COR-L47 (cell line): ENCODE data around the gene KLF17.
"Not testable (repeated sequence)": the region's sequence is repeated elsewhere in the genome, so short reads cannot be mapped to it uniquely, and the experiment has no call there.

Source experiments
- DNase-seq: peaks from one replicate; lab custom pipeline; 2025; lab: John Stamatoyannopoulos, UW

The KLF17 gene

DNA sequence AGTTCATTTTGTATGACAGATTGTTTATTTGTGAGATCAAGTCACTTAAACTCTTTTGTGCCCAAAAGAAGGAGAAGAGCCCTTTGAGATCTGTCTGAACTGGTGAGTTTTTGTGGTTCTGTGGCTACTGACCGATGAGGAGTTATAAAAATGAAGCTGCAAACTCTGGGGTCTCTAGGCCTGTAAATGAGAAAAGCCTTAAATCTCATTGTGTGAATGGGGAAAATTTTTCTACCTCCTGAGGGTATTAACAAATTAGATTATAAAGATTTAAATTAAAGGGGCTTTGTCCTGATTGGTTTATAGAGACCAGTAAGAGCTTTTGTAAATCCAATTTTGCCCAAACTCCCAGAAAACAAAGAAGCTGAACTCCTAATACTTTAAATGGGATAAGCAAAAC, 9.7 kb upstream of the KLF17 start:
- DNase-seq: no peak

DNA sequence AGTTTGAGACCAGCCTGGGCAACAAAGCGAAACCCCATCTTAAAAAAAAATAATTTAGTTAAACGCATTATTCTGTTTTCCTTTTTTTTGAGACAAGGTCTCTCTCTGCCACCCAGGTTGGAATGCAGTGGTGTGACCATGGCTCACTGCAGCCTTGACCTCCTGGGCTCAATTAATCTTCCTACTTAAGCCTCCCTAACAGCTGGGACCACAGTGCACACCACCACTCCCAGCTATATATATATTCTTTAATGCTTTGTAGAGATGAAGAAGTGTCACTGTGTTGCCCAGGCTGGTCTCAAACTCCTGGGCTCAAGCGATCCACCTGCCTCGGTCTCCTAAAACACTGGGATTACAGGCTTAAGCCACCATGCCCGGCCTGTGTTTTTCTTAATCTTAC, 7.7 kb upstream of the KLF17 start:
- DNase-seq: no peak

DNA sequence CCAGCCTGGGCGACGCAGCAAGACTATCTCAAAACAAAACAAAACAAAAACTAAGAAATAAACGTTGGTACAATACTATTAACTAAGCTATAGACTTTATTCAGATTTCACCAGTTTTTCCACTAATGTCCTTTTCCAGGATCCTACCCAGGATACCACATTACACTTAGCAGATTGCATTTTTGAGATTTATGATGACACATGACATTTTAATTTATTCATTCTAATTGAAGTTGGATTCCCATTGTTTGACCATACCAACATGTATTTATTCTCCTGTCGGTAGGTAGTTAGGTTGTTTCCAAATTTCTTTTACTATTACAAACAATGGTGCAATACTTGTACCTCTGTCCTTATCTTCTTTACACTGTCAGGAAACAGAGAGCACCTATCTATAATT, 6.8 kb upstream of the KLF17 start:
- no peak for DNase-seq

DNA sequence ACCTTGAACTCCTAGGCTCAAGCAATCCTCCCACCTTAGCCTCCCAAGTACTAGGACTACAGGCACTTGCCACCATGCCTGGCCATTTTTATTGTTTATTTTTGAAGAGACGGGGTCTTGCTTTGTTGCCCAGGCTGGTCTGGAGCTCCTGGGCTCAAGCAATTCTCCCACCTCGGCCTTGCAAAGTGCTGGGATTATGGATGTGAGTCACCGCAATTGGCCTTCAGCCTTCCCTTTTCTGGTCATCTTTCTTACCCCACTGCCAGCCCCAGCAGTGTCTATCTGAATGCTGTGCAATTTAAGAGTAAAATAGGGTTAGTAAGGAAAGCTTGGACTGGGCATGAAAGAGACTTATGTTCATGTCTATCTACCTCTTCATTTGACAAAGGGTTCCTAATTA, 6.1 kb upstream of the KLF17 start:
- DNase-seq: no peak

- no peak for DNase-seq
These were observed 5.5 kb upstream of the KLF17 start for GRCh38 chr1:44113095-44113609.

- DNase-seq: no peak
These were observed 4.5 kb upstream of the KLF17 start for GRCh38 chr1:44114098-44114497.

DNA sequence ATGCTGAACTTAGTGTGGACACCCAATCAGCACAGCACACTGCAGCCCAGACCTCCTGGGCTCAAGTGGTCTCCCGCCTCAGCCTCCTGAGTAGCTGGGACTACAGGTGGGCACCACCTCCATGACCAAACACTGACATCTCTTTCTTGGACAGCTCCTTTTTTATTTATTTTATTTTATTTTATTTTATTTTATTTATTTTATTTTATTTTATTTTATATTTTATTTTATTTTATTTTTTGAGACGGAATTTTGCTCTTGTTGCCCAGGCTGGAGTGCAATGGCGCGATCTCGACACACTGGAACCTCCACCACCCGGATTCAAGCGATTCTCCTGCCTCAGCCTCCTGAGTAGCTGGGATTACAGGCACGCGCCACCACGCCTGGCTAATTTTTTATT, 1.3 kb upstream of the KLF17 start:
- DNase-seq: not testable (repeated sequence)

DNA sequence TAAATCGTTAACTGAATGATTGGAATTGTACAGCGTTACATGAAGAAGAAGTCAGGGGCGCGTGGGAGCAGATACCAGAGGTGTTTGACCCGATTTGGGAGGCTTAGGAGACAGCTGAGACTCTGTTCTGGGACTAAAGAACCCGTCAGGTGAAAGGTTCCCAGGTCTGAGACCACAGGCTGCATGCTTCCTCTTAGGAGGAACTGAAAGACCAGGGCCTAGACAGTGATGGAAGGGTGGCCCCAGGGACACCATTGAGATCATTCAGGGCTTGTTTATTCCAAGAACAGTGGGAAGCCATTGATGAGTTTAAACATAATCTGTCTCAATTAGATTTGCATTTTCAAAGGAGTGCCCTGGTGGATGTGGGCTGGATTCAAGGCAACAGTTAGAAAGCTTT, 904 bp downstream of the KLF17 start:
- DNase-seq: no peak

DNA sequence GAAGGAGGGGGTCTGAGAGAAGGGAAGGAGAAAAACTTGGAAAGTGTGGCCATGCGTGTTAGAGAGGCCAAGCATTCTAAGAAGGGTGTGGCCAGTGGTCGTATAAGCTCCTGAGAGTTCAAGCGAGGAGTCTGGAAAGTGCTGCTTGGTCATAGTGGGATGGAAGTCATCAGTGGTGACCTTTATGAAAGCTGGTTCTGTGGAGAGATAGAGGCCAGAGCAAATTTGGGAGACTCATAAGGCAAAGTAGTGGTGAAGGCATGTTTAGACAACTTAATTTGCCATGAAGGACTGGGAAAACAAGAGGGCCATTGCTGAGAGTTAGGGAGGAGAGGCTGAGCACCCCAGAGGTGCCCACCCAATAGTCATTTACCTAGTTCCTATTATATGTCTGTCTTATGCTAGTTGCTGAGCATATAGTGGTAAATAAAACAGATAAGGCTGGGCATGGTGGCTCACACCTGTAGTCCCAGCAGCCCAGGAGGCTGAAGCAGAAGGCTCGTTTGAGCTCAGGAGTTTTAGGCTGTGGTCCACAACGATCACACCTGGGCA, 1.9 kb downstream of the KLF17 start:
- no peak for DNase-seq

DNA sequence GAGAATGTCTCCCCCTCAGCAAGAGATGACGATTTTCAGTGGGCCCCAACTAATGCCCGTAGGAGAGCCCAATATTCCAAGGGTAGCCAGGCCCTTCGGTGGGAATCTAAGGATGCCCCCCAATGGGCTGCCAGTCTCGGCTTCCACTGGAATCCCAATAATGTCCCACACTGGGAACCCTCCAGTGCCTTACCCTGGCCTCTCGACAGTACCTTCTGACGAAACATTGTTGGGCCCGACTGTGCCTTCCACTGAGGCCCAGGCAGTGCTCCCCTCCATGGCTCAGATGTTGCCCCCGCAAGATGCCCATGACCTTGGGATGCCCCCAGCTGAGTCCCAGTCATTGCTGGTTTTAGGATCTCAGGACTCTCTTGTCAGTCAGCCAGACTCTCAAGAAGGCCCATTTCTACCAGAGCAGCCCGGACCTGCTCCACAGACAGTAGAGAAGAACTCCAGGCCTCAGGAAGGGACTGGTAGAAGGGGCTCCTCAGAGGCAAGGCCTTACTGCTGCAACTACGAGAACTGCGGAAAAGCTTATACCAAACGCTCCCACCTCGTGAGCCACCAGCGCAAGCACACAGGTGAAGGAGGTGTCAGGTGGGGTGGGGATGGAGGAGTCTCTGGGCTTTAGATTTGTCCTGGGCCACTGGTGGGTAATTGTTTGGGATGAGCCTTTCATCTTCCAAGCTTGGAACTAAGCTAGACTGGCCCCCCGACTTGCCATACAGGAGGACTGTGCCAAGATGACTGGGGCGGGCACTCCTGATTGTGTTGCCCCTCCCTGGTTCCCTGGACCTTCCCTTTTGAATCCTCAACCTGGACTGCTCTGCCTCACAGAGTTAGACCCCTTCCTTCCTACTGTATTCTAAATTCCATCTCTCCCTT, 11.2 kb downstream of the KLF17 start:
- DNase-seq: no peak

DNA sequence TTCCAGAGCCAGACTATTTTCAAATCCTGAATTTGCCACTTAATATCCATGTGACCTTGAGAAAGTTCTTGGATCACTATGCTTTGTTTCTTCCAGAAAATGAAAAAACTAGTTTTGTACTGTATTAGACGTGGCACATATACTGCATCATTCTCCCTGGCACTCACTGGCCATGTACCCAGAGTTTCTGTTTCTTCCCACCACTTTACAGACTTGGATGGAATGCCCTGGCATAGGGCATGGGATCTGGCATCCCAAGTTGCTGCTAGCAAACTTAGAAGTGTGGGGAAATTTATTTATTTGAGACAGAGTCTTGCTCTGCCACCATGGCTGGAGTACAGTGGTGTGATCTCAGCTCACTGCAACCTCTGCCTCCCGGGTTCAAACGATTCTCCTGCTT, 12.8 kb downstream of the KLF17 start:
- no peak for DNase-seq

- DNase-seq: no peak
These were observed 15.7 kb downstream of the KLF17 start for GRCh38 chr1:44134071-44134920.

GRCh38 chr1:44135886-44136285, 17.3 kb downstream of the KLF17 start:
- DNase-seq: no peak

DNA sequence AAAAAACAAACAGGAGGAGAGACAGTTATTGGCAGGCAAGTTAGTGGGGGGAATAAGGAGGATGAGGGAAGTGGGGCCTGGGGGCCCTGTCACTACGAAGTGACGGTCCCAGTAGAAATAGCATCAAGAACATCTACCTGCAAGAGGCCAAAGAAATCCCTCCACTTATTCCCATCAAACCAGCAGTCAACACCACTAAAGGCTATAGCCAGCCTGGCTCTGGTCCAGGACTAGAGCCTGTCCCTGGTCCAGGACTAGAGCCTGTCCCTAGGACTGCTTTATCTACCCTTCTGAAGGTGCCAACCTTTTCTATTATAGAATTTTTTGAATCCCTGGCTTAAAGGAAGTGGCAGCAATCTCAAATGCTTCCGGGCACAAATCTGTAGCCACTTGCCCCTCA, 19.6 kb downstream of the KLF17 start:
- no peak for DNase-seq

DNA sequence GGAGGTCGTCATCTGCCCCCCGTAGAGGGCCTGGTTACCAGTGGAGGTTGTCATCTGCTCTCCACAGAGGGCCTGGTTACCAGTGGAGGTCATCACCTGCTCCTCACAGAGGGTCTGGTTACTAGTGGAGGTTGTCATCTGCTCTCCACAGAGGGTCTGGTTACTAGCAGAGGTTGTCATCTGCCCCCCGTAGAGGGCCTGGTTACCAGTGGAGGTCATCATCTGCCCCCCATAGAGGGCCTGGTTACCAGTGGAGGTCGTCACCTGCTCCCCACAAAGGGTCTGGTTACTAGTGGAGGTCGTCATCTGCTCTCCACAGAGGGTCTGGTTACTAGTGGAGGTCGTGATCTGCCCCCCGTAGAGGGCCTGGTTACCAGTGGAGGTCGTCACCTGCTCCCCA, 20.9 kb downstream of the KLF17 start:
- not testable (repeated sequence) for DNase-seq

DNA sequence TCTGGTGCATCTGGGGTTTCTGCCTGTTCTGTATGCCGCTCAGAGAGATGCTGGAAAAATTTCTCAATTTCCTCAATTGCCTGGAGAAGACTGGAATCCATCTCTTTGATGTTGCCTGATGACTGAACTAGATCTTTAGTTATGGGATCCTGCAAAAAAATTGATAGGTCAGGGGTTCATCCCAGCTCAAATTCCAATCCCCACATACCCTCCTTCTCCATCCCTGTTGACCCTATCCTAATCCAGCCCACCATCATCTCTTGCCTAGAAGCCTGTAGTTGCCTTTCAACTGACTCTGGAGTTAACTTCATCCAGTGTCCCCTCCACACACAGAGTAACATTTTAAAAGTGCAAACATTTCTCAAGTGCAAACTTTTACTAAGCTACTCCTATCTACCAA, 22.9 kb downstream of the KLF17 start, which contains the start of gene KLF18:
Gene KLF18 (minus strand): TSS at position 101 of the 400 bp plus-strand sequence. CDS start 0 bp downstream, at position 101.
- DNase-seq: no peak

DNA sequence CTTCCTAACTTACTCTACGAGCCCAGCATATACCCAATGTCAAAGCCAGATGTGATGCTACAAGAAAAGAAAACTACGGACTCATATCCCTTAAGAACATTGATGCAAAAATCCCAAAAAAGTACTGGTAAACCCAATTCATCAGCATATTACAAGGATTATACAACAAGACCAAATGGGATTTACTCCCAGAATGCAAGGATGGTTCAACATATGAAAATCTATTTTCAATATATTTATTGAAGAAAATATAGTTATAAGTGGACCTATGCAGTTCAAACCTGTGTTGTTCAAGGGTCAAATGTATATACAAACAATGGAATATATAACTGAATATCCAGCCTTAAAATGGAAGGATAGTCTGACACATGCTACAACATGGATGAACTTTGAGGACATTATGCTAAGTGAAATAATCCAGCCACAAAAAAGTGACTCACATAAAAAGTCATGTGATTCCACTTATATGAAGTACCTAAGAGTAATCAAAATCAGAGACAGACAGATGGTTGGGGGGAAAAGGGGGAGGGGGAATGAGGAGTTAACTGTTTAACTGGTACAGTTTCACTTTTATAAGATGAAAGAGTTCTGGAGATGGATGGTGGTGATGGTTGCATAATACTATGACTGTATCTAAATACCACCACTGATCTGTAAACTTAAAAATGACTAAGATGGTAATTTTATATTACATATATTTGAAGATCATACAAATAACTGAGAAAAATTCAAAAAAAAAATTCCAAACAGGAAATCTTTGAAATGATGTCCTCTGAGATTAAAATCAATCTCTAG, 26.5 kb downstream of the KLF17 start:
- no peak for DNase-seq

DNA sequence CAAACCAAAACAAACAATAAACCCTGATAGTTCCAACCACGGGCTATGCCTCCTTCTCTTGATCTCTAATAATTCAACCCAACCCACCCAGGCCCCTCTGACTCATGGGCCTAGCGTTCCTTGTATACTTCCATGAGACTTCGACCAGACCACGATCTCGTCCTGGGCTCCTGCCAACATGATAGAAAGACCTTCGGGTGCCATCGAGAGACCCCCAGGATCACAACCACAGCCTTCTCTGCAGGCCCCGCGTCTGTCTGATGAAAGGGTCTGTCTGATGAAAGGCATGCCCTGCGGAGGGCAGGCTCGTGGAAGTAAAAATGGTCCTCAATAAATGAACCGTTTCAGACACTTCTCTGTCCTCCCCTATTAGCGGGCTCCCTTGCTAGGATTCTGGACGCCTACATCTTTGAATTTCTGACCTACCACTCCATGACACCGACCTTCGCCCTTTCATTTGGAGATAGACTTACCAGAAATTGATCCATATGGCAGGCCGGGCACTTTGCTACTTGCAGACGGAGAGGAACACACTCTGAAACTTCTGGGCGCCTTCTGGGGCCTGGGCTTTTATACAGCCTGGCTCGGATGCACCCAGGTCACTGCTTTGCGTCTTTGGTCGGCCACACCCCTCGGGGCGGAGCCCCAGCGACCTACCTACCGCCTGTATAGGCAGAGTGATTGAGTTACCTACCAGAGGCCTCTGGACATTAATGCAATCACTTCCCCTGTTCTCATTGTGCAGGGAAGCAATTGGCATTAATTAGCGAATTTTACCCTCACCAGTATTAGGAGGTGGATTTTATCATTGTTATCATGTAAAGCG, 28.1 kb downstream of the KLF17 start:
- DNase-seq: no peak

GRCh38 chr1:44147582-44147981, 29.0 kb downstream of the KLF17 start:
- no peak for DNase-seq

DNA sequence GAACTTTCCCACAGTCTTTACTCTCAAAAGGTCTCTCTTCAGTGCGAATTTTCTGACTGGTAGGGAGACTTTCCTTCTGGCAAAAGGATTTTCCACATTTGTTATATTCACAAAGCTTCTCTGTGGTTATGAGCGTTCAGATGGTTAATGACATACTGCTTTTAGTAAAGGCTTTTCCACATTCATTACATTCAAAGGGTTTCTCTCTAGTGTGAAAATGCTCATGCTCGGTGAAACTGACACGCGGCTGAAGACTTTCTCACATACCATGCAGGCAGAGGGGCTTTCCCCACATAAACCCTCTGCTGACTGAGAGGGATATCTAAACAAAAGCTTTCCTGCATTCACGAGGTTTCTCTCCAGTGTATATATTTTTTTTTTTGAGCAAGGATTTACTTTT, 32.7 kb downstream of the KLF17 start:
- no peak for DNase-seq

DNA sequence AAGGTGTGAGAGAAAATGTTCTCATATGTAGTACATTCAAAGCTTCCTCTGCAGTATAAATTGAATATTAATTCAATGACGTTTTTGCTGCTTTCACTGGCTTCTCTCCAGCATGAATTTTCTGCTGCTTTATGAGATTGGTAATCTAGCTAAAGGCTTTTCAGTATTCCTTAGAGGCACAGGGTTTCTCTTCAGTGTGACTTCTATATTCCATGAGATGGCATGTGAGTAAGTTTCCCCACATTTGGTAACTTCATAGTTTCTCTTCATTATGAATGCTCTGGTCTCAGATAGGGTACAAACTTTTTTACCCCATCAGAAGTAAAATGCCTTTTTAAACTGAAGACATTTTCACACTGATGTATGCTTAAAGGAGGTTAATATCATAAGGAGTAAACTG, 33.2 kb downstream of the KLF17 start:
- no peak for DNase-seq
